Adrenal gland (tissue), 5 donors: Measurements from ENCODE around the gene MAP3K9.
A peak's percentile ranks its signal among the peaks of the same experiment; 100 is the strongest.

Experiments
- POLR2A ChIP-seq, 2 donors: fragments of 450-650 bp; IDR thresholded peaks; one replicate each; pipeline ENCODE4 v1.6.1; 2017; ENCODE audit warnings: antibody characterized with exemption in 2 of 2, mild to moderate bottlenecking in 2 of 2, moderate library complexity in 1 of 2
- TF ChIP-seq, protein P1 (sequence below), 6 experiments: fragments of 450-650 bp in 4 of 6; fragments of 200-600 bp in 2 of 6; sonication (generic) in 1 of 6; IDR thresholded peaks; 1 replicate in 5 of 6; 2 replicates in 1 of 6; pipeline versions ENCODE4 v1.5.1 to v1.8.0; 2016 to 2021; ENCODE audit warnings: antibody characterized with exemption in 6 of 6, mild to moderate bottlenecking in 2 of 6, moderate library complexity in 1 of 6
- donor health status: DM: no; HTN: no; CAD: no.

DNA sequence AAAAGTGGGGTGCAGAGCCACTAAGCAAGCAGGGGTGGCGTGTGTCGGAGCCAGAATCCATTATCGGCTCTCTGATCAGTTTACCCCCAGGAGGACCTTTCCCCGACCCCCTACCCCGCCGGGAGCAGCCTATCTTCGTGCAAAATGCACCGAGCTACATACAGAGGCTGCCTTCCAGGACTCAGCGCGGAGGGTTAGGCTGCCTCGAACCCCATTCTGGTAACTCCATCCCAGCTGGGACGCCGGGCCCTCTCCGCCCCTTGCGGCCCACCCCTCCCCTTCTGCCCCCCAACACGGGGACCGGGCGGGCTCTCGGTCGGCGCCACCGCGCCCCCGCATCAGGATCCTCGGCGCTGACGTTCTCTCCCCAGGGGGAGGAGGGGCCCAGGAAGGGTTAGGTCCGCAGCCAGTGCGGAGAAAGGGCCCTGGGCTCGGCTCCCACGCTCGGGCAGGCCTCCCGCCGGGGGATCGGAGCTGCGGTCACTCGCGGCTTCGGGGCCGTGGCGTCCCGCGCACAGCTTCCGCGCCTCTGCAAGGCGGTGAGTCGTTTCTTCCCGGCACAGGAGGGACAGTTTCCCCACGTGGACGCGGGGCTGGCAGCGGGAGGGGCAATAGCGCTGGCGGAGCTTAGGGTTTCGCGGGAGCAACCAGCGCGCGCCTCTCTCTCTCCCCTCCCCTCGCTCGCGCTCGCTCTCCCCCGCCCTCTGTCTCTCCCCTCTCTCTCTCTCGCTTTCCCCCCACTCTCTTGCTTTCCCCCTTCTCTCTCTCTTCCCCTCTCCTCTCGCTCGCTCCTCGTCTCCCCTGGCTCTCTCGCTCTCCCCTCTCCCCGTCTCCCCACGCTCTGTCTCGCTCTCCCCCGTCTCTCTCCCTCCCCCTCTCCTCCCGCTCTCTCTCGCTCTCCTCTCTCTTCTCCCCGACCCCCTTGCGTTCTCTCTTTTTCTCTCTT lies 12.5 kb upstream of the MAP3K9 start:
- TF ChIP-seq, protein P1, sequence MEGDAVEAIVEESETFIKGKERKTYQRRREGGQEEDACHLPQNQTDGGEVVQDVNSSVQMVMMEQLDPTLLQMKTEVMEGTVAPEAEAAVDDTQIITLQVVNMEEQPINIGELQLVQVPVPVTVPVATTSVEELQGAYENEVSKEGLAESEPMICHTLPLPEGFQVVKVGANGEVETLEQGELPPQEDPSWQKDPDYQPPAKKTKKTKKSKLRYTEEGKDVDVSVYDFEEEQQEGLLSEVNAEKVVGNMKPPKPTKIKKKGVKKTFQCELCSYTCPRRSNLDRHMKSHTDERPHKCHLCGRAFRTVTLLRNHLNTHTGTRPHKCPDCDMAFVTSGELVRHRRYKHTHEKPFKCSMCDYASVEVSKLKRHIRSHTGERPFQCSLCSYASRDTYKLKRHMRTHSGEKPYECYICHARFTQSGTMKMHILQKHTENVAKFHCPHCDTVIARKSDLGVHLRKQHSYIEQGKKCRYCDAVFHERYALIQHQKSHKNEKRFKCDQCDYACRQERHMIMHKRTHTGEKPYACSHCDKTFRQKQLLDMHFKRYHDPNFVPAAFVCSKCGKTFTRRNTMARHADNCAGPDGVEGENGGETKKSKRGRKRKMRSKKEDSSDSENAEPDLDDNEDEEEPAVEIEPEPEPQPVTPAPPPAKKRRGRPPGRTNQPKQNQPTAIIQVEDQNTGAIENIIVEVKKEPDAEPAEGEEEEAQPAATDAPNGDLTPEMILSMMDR (IDR thresholded peaks at IDR 0.05) = no peak
- peak; percentile 17 to 40 for TF ChIP-seq POLR2A (IDR thresholded peaks at IDR 0.05)
